DND-41 (cell line): Measurements from ENCODE around the gene TNNC1.

Source experiments
- ATAC-seq: fragments of 200-7000 bp; cut with Tn5 transposase; 3 replicates; pipeline ENCODE4 v1.9.1; 2021; ENCODE audit warnings: low read depth; ENCODE audit not compliant: insufficient read depth
- DNase-seq: peaks from one replicate; pipeline ENCODE4 v3.0.0-alpha.2; 2020
- H2AFZ ChIP-seq: 2 replicates; pipeline ENCODE4 v1.6.0; 2012; ENCODE audit warnings: low read depth, low read length
- H3K27ac ChIP-seq: 2 replicates; pipeline ENCODE4 v1.5.1; 2012; ENCODE audit warnings: low read length, inconsistent platforms
- H3K27me3 ChIP-seq: fragments of 200-600 bp; sonication (generic); 2 replicates; pipeline ENCODE4 v1.6.0; 2012; ENCODE audit warnings: low read length, mild to moderate bottlenecking, inconsistent platforms; ENCODE audit not compliant: insufficient read depth, poor library complexity
- H3K36me3 ChIP-seq: 2 replicates; pipeline ENCODE4 v1.5.1; 2012; ENCODE audit warnings: low read length, inconsistent platforms; ENCODE audit not compliant: insufficient read depth
- H3K4me1 ChIP-seq: 2 replicates; pipeline ENCODE4 v1.5.1; 2012; ENCODE audit warnings: mild to moderate bottlenecking, low read length; ENCODE audit not compliant: insufficient read depth
- H3K4me2 ChIP-seq: 2 replicates; pipeline ENCODE4 v1.6.0; 2012; ENCODE audit warnings: mild to moderate bottlenecking, moderate library complexity, low read length, inconsistent platforms; ENCODE audit not compliant: insufficient read depth
- H3K4me3 ChIP-seq, 2 experiments: fragments of 200-600 bp in 1 of 2; shearing (Covaris generic) in 1 of 2; 2 replicates each; pipeline ENCODE4 v1.5.1; 2012 to 2016; ENCODE audit warnings: inconsistent platforms in 2 of 2, low read length in 2 of 2, mild to moderate bottlenecking in 2 of 2, low read depth in 1 of 2, moderate library complexity in 1 of 2
- H3K79me2 ChIP-seq: 2 replicates; pipeline ENCODE4 v1.6.0; 2012; ENCODE audit warnings: low read length, inconsistent platforms; ENCODE audit not compliant: insufficient read depth
- H3K9ac ChIP-seq: 2 replicates; pipeline ENCODE4 v1.6.0; 2012; ENCODE audit warnings: low read depth, mild to moderate bottlenecking, inconsistent platforms, low read length, moderate library complexity
- H3K9me3 ChIP-seq: 2 replicates; pipeline ENCODE4 v1.5.1; 2012; ENCODE audit warnings: low read length, moderate library complexity, mild to moderate bottlenecking, inconsistent platforms; ENCODE audit not compliant: insufficient read depth, severe bottlenecking
- H4K20me1 ChIP-seq: 2 replicates; pipeline ENCODE4 v1.6.0; 2012; ENCODE audit warnings: low read length; ENCODE audit not compliant: insufficient read depth
- CTCF ChIP-seq: IDR thresholded peaks from 2 replicates; pipeline ENCODE4 v1.5.1; 2012; ENCODE audit warnings: borderline replicate concordance, low read length, moderate library complexity, mild to moderate bottlenecking; ENCODE audit not compliant: poor library complexity, severe bottlenecking; ENCODE audit errors: extremely low read depth
- EZH2 ChIP-seq: IDR thresholded peaks from 3 replicates; pipeline ENCODE4 v1.6.1; 2012; ENCODE audit warnings: borderline replicate concordance, low read depth, mild to moderate bottlenecking, moderate library complexity, low read length, inconsistent platforms; ENCODE audit not compliant: severe bottlenecking

Gene TNNC1

DNA sequence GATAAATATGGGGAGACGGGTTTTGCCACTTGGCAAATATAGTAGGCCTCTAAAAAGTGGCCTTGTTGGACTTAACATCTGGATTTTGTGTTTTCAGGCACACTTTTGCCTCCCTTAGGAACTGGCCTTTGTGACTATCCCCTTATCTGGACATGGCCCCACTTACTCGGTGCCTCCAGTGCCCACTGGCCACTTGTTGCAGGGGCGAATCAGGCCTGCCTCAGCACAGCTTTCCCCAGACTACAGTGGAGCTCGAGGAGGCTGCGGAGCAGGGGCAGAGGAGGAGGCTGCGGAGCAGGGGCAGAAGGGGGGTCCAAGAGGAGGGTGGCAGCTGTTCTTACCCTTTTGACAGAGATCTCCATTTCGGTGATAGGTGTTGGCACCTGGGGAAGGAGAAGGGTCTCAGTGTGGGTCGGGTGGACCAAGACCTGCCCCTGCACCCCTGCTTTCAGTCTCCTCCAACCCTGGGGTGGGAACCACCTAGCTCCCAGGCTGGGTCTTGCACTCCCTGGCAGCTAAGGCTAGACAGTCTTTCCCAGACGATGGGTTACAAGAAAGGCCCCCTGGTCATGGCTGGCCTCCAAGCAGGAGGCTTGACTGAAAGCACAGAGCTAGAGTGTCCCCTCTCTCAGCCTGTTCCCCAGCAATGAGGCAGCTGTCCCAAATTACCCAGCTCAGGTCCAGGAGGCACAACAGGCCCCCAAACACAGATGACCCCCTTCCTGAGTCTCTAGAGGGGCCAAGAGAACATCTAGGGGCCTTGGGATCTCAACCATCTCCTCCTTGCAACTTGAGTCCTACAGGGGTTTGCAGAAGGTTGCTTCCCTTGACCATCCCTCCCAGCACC is 15.0 kb downstream of the TNNC1 start:
- no peak overlapping the region for H3K9ac ChIP-seq
- TF ChIP-seq CTCF (no peak), EZH2 (no peak)
- no peak for ATAC-seq
- H3K4me3 ChIP-seq: no peak overlapping the region
- H4K20me1 ChIP-seq: no peaks in the 10 kb centered on the region
- H3K27me3 ChIP-seq: peaks cover under 1% of the 10 kb centered on the region
- H3K27ac ChIP-seq: no peak overlapping the region
- H3K4me2 ChIP-seq: no peak overlapping the region
- H3K36me3 ChIP-seq: no peaks in the 10 kb centered on the region
- H2AFZ ChIP-seq: no peak overlapping the region
- DNase-seq: no peak
- H3K9me3 ChIP-seq: no peaks in the 10 kb centered on the region
- no peaks in the 10 kb centered on the region for H3K79me2 ChIP-seq
- H3K4me1 ChIP-seq: no peaks in the 10 kb centered on the region

DNA sequence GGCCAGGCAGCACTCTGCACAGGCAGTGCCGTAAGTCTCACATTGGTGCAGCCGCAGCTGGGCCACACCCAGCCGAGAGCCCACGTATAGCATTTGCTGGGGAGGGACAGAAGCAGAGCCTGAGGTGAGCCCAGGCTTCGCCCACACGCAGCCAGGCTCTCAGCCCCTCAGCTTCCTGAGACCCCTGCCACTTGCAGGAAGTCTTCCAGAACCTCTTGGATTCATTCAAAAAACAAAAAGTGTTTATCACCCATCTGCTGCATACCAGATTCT is 15.8 kb downstream of the TNNC1 start:
- H3K36me3 ChIP-seq: no peaks in the 10 kb centered on the region
- no peaks in the 10 kb centered on the region for H3K4me1 ChIP-seq
- no peak for ATAC-seq
- TF ChIP-seq CTCF (no peak), EZH2 (no peak)
- H3K4me3 ChIP-seq: no peak overlapping the region
- H3K79me2 ChIP-seq: no peaks in the 10 kb centered on the region
- H3K27me3 ChIP-seq: peaks cover 3% of the 10 kb centered on the region
- no peak overlapping the region for H3K4me2 ChIP-seq
- no peak for DNase-seq
- no peaks in the 10 kb centered on the region for H3K9me3 ChIP-seq
- H3K27ac ChIP-seq: no peak overlapping the region
- H2AFZ ChIP-seq: no peak overlapping the region
- no peaks in the 10 kb centered on the region for H4K20me1 ChIP-seq
- no peak overlapping the region for H3K9ac ChIP-seq

DNA sequence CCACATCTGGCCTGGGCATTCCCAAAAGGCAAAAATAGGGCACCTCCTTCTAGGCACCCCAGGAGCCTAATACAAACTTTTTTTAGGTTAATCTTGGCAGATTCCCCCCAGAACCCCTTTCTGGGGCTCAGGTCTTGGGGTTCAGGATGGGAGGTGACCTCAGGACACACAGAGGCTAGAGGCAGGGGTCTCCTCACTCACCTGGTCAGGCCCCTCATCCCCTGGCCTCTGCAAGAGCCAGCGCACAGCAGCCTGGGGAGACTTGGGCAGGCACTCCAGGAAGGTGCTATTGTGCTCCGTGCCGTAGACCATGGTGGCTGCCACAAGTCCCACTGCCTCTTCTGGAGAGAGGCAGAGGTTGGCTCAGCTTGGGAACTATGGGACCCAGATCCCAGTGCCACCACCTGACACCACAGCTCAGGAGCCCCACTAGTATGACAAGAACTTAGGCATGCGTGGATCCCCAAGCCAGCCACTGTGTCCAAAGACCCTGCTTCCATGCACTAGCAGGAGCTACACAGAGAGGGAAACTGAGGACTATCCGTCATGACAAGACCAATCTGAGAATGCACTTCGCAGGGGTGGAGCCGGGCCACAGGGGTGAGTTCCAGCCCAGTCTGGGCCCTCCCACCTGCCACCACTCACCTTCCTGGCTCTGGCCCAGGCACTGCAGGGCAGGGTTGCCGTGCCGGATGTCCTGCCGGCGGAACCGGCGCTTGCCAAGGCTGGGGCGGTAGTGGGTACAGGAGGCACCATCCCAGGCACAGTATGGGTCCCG is 16.3 kb downstream of the TNNC1 start:
- Histone ChIP-seq H3K4me2 (no peak overlapping the region), H3K79me2 (no peaks in the 10 kb centered on the region), H3K27me3 (peaks cover 3% of the 10 kb centered on the region), H3K9me3 (no peaks in the 10 kb centered on the region), H3K4me1 (no peaks in the 10 kb centered on the region), H3K4me3 (no peak overlapping the region), H3K9ac (no peak overlapping the region), H3K27ac (no peak overlapping the region), H4K20me1 (no peaks in the 10 kb centered on the region), H3K36me3 (no peaks in the 10 kb centered on the region), H2AFZ (no peak overlapping the region)
- ATAC-seq (no peak), DNase-seq (no peak)
- no peak for TF ChIP-seq EZH2

DNA sequence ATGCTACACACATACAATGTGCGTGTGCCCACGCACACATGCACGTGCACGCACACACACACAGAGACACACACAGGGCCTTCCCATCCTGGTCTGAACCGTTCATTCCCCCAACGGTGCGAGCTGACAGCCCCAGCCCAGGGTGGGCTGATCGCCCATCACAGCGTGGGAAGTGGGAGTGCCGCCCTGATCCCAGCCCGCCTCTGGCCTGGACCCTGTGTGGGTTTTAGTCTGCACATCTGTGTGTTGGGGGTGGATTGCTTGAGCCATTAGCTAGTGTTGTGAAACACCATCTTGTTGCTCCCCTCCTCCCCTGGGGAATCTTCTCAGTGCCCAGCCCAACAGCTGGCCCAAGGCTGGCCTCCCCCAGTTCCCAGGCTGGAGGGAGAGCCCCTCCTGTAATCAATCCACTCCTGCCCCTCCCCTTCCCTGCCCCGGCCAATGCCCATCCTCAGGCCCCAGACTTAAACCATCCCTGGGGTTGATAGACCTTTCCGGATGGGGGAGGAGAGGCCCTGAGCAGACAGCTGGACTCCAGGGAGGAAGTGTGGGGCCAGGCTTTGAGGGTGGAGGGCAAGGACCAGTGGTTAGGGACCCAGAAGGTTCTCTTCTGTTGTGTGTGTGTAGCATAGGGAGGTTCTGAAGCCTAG is 17.2 kb downstream of the TNNC1 start:
- no peak overlapping the region for H3K4me3 ChIP-seq
- H4K20me1 ChIP-seq: no peaks in the 10 kb centered on the region
- H3K27ac ChIP-seq: no peak overlapping the region
- H3K4me1 ChIP-seq: no peaks in the 10 kb centered on the region
- no peaks in the 10 kb centered on the region for H3K79me2 ChIP-seq
- no peak overlapping the region for H2AFZ ChIP-seq
- peaks cover 3% of the 10 kb centered on the region for H3K27me3 ChIP-seq
- H3K36me3 ChIP-seq: no peaks in the 10 kb centered on the region
- no peak overlapping the region for H3K4me2 ChIP-seq
- no peaks in the 10 kb centered on the region for H3K9me3 ChIP-seq
- DNase-seq (no peak), ATAC-seq (no peak)
- H3K9ac ChIP-seq: no peak overlapping the region
- TF ChIP-seq CTCF: no peak
- no peak for TF ChIP-seq EZH2
